Measurements from ENCODE around the gene CACNA1B.

The CACNA1B gene

DNA sequence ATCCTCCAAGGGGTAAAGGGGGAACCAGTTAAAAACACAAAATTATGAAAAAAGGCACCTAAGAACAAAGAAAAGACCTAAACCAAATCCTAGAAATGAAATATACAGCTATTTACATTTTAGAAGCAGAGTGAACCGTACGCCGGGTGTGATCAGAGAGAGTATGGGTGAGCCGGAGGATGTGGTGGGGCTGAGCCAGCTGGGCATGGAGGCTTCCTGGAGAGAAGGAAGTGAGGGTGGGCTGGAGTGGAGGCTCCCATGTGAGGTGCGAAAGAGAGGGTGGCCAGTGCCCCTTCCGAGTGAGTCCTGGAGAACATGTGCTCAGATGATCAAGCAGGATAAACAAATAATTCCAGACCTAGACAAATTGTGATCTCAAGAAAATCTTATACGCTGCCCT lies 111.6 kb downstream of the CACNA1B start:
- WGBS, 2 donors (ENCODE audit: extremely low coverage in 2 of 2, insufficient read length in 2 of 2, insufficient replicate concordance in 1 of 2) = no CpG with 5 or more reads among the region's 7 CpGs

DNA sequence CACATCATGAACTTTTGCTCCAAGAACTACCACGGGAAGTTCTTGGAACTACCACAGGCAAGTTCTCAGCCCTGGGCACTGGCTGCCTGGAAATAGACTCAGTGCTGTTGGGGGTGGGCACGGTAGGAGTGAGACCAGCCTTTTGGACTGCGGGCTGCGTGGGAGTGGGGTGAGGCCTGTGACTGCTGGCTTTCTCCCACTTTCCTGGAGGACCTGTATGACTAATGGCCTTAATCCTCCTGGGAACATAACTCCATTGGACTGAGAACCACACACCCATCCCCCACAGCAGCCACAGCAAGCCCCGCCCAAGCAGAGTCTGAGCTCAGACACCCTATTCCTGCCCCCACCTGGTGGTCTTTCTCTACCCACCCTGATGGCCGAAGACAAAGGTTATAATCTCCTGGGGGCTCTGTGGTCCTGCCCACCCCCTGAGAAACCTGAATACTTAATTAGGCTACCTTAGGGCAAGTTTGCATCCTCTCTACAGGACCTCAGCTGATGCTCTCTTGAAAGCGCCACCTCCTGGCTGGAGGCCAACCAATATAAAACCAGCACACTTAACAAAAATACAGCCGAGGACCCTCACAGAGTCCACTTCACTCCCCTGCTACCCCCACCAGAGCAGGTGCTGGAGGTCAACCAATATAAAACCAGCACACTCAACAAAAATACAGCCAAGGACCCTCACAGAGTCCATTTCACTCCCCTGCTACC lies 112.6 kb downstream of the CACNA1B start:
- H3K4me3 ChIP-seq (ENCODE audit: low read length in 2 of 2) = no peak overlapping the region
- no peaks in the 10 kb centered on the region for H3K79me1 ChIP-seq (ENCODE audit: low read depth, low read length)
- H4K91ac ChIP-seq (ENCODE audit: low read depth, low read length, poor library complexity) = no peak overlapping the region
- H3K4ac ChIP-seq (ENCODE audit: low read length) = no peak overlapping the region
- H3K23ac ChIP-seq (ENCODE audit: low read depth, low read length, poor library complexity) = no peak overlapping the region
- no peak for DNase-seq (ENCODE audit: low spot score)
- no CpG with 5 or more reads among the region's 8 CpGs for WGBS, 2 donors (ENCODE audit: extremely low coverage in 2 of 2, insufficient read length in 2 of 2, insufficient replicate concordance in 1 of 2)
- H3K14ac ChIP-seq (ENCODE audit: low read length) = no peak overlapping the region
- no peaks in the 10 kb centered on the region for H3K27me3 ChIP-seq (ENCODE audit: control insufficient read depth in 3 of 3, insufficient read depth in 3 of 3, low read depth in 1 of 3, low read length in 3 of 3)
- H3K9me3 ChIP-seq (replicated peaks in 1 of 2; ENCODE audit: control insufficient read depth in 2 of 2, insufficient read depth in 1 of 2, low read depth in 1 of 2, low read length in 2 of 2) = peaks cover 0 to 29% of the 10 kb centered on the region in 2 donors
- H2BK12ac ChIP-seq (ENCODE audit: low read length) = no peak overlapping the region
- H2BK120ac ChIP-seq (ENCODE audit: low read depth, low read length) = no peak overlapping the region
- H2BK5ac ChIP-seq (ENCODE audit: low read length) = no peak overlapping the region
- no peak overlapping the region for H2AK5ac ChIP-seq (ENCODE audit: low read depth, low read length)
- no peak overlapping the region for H4K8ac ChIP-seq (ENCODE audit: low read depth, low read length)
- no peak overlapping the region for H2BK15ac ChIP-seq (ENCODE audit: low read length)
- no peak overlapping the region for H3K18ac ChIP-seq (ENCODE audit: low read length)
- H3K4me1 ChIP-seq (ENCODE audit: control insufficient read depth in 2 of 2, insufficient read depth in 1 of 2, low read depth in 1 of 2, low read length in 2 of 2) = no peaks in the 10 kb centered on the region
- H2AFZ ChIP-seq (ENCODE audit: low read length) = no peak overlapping the region
- H3K9ac ChIP-seq (ENCODE audit: low read depth, low read length, poor library complexity) = no peak overlapping the region
- no peaks in the 10 kb centered on the region for H3K36me3 ChIP-seq (replicated peaks in 1 of 2; ENCODE audit: control insufficient read depth in 2 of 2, insufficient read depth in 2 of 2, low read length in 2 of 2)
- H3K4me2 ChIP-seq (ENCODE audit: insufficient read depth, low read length, poor library complexity, severe bottlenecking) = no peak overlapping the region
- H3K27ac ChIP-seq (replicated peaks; ENCODE audit: low read length) = no peak overlapping the region

More for the DNA sequence above, 111.6 kb downstream of the CACNA1B start:
- H2AFZ ChIP-seq (ENCODE audit: low read length) = no peak overlapping the region
- no peak overlapping the region for H2BK15ac ChIP-seq (ENCODE audit: low read length)
- no peak overlapping the region for H3K4me3 ChIP-seq (ENCODE audit: low read length in 2 of 2)
- no peak overlapping the region for H2BK5ac ChIP-seq (ENCODE audit: low read length)
- no peak overlapping the region for H3K27ac ChIP-seq (replicated peaks; ENCODE audit: low read length)
- no peak overlapping the region for H2BK12ac ChIP-seq (ENCODE audit: low read length)
- H3K14ac ChIP-seq (ENCODE audit: low read length) = no peak overlapping the region
- no peak for DNase-seq (ENCODE audit: low spot score)
- no peak overlapping the region for H3K4me2 ChIP-seq (ENCODE audit: insufficient read depth, low read length, poor library complexity, severe bottlenecking)
- no peaks in the 10 kb centered on the region for H3K27me3 ChIP-seq (ENCODE audit: control insufficient read depth in 3 of 3, insufficient read depth in 3 of 3, low read depth in 1 of 3, low read length in 3 of 3)
- H4K8ac ChIP-seq (ENCODE audit: low read depth, low read length) = no peak overlapping the region
- H4K91ac ChIP-seq (ENCODE audit: low read depth, low read length, poor library complexity) = no peak overlapping the region
- no peaks in the 10 kb centered on the region for H3K4me1 ChIP-seq (ENCODE audit: control insufficient read depth in 2 of 2, insufficient read depth in 1 of 2, low read depth in 1 of 2, low read length in 2 of 2)
- H3K4ac ChIP-seq (ENCODE audit: low read length) = no peak overlapping the region
- H2BK120ac ChIP-seq (ENCODE audit: low read depth, low read length) = no peak overlapping the region
- no peak overlapping the region for H3K23ac ChIP-seq (ENCODE audit: low read depth, low read length, poor library complexity)
- no peaks in the 10 kb centered on the region for H3K36me3 ChIP-seq (replicated peaks in 1 of 2; ENCODE audit: control insufficient read depth in 2 of 2, insufficient read depth in 2 of 2, low read length in 2 of 2)
- H3K9me3 ChIP-seq (replicated peaks in 1 of 2; ENCODE audit: control insufficient read depth in 2 of 2, insufficient read depth in 1 of 2, low read depth in 1 of 2, low read length in 2 of 2) = peaks cover 0 to 29% of the 10 kb centered on the region in 2 donors
- H3K79me1 ChIP-seq (ENCODE audit: low read depth, low read length) = no peaks in the 10 kb centered on the region
- H2AK5ac ChIP-seq (ENCODE audit: low read depth, low read length) = no peak overlapping the region
- H3K9ac ChIP-seq (ENCODE audit: low read depth, low read length, poor library complexity) = no peak overlapping the region
- no peak overlapping the region for H3K18ac ChIP-seq (ENCODE audit: low read length)

DNA sequence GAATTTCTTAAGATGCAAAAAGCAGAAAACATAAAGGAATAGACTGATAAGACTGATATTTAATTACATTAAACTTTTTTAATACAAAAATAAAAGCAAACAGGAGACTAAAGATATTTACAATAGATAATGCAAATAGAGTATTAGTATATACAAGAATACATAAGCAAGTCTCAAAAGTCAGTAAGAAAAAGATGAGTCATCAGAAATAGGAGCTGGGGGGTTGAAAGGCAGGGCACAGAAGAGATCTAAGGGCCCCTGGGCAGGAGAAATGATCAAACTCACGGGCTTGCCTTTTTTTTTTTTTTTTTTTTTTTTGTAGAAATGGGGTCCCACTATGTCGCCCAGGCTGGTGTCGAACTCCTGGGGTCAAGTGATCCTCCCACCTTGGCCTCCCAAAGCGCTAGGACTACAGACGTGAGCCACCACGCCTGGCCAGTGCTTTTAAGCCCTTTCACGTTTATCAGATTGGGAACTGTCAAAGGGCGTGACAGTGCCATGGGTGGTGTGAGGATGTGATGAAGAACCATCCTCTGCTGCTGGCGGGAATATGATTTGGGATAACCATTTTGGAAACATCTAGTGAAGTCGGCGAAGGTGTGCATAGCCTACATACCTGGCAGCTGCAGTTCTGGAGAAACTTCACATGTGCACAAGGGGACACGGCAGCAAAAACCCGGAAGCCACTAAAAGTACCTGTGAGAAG lies 126.1 kb downstream of the CACNA1B start:
- H2AFZ ChIP-seq (ENCODE audit: low read length) = no peak overlapping the region
- no peak overlapping the region for H2BK120ac ChIP-seq (ENCODE audit: low read depth, low read length)
- no peak overlapping the region for H3K4ac ChIP-seq (ENCODE audit: low read length)
- no peak overlapping the region for H4K8ac ChIP-seq (ENCODE audit: low read depth, low read length)
- no peak overlapping the region for H4K91ac ChIP-seq (ENCODE audit: low read depth, low read length, poor library complexity)
- no CpG with 5 or more reads among the region's 13 CpGs for WGBS, 2 donors (ENCODE audit: extremely low coverage in 2 of 2, insufficient read length in 2 of 2, insufficient replicate concordance in 1 of 2)
- peak overlapping the region in 1 of 2 donors; percentile 21 for H3K4me3 ChIP-seq (ENCODE audit: low read length in 2 of 2)
- no peaks in the 10 kb centered on the region for H3K79me1 ChIP-seq (ENCODE audit: low read depth, low read length)
- no peak overlapping the region for H2BK15ac ChIP-seq (ENCODE audit: low read length)
- H3K18ac ChIP-seq (ENCODE audit: low read length) = no peak overlapping the region
- no peak overlapping the region for H3K27ac ChIP-seq (replicated peaks; ENCODE audit: low read length)
- no peak overlapping the region for H2BK12ac ChIP-seq (ENCODE audit: low read length)
- H3K23ac ChIP-seq (ENCODE audit: low read depth, low read length, poor library complexity) = no peak overlapping the region
- no peaks in the 10 kb centered on the region for H3K27me3 ChIP-seq (ENCODE audit: control insufficient read depth in 3 of 3, insufficient read depth in 3 of 3, low read depth in 1 of 3, low read length in 3 of 3)
- no peak overlapping the region for H3K9ac ChIP-seq (ENCODE audit: low read depth, low read length, poor library complexity)
- peaks cover 0 to 5% of the 10 kb centered on the region in 2 donors for H3K9me3 ChIP-seq (replicated peaks in 1 of 2; ENCODE audit: control insufficient read depth in 2 of 2, insufficient read depth in 1 of 2, low read depth in 1 of 2, low read length in 2 of 2)
- no peak overlapping the region for H3K14ac ChIP-seq (ENCODE audit: low read length)
- no peak for DNase-seq (ENCODE audit: low spot score)
- H2AK5ac ChIP-seq (ENCODE audit: low read depth, low read length) = no peak overlapping the region
- no peak overlapping the region for H2BK5ac ChIP-seq (ENCODE audit: low read length)
- H3K4me2 ChIP-seq (ENCODE audit: insufficient read depth, low read length, poor library complexity, severe bottlenecking) = no peak overlapping the region
- no peaks in the 10 kb centered on the region for H3K4me1 ChIP-seq (ENCODE audit: control insufficient read depth in 2 of 2, insufficient read depth in 1 of 2, low read depth in 1 of 2, low read length in 2 of 2)
- H3K36me3 ChIP-seq (replicated peaks in 1 of 2; ENCODE audit: control insufficient read depth in 2 of 2, insufficient read depth in 2 of 2, low read length in 2 of 2) = no peaks in the 10 kb centered on the region

DNA sequence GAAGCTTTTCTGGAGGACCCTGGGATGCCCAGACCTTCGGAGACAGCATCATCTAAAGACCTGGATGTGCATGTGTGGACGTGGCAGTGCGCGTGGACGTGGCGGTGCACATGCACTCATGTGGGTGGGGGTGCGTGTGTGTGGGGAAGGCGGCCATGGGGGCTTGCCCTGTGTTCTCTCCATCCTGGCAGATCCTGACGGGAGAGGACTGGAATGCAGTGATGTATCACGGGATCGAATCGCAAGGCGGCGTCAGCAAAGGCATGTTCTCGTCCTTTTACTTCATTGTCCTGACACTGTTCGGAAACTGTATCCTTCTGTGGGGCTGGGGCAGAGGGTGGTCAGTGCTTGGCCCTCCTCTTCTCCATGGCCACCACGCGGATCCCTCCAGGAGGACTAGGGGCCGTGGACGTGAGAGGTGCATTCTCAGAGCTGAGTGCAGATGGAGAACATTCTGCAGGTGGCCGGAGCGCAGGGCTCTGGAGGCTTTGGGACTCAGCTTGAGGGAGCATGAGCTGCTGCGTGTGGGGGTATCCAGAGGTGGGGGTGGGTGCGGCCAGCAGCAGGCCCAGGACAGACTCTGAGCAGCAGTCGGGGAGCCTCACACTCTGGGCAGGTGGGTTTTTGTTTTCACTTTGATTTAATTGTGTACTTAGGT lies 129.1 kb downstream of the CACNA1B start:
- Histone ChIP-seq H2BK5ac (ENCODE audit: low read length) (no peak overlapping the region), H3K14ac (ENCODE audit: low read length) (no peak overlapping the region)
- no CpG with 5 or more reads among the region's 25 CpGs for WGBS, 2 donors (ENCODE audit: extremely low coverage in 2 of 2, insufficient read length in 2 of 2, insufficient replicate concordance in 1 of 2)

More for the DNA sequence above, 129.1 kb downstream of the CACNA1B start:
- H3K4me1 ChIP-seq (ENCODE audit: control insufficient read depth in 2 of 2, insufficient read depth in 1 of 2, low read depth in 1 of 2, low read length in 2 of 2) = no peaks in the 10 kb centered on the region
- no peak overlapping the region for H3K23ac ChIP-seq (ENCODE audit: low read depth, low read length, poor library complexity)
- no peak overlapping the region for H4K91ac ChIP-seq (ENCODE audit: low read depth, low read length, poor library complexity)
- H3K9me3 ChIP-seq (replicated peaks in 1 of 2; ENCODE audit: control insufficient read depth in 2 of 2, insufficient read depth in 1 of 2, low read depth in 1 of 2, low read length in 2 of 2) = peaks cover 0 to 7% of the 10 kb centered on the region in 2 donors
- H3K4me2 ChIP-seq (ENCODE audit: insufficient read depth, low read length, poor library complexity, severe bottlenecking) = no peak overlapping the region
- no peaks in the 10 kb centered on the region for H3K79me1 ChIP-seq (ENCODE audit: low read depth, low read length)
- H2BK12ac ChIP-seq (ENCODE audit: low read length) = no peak overlapping the region
- H3K4me3 ChIP-seq (ENCODE audit: low read length in 2 of 2) = peak overlapping the region in 1 of 2 donors; percentile 20
- H2AFZ ChIP-seq (ENCODE audit: low read length) = no peak overlapping the region
- no peak overlapping the region for H2BK120ac ChIP-seq (ENCODE audit: low read depth, low read length)
- H3K36me3 ChIP-seq (replicated peaks in 1 of 2; ENCODE audit: control insufficient read depth in 2 of 2, insufficient read depth in 2 of 2, low read length in 2 of 2) = no peaks in the 10 kb centered on the region
- H3K27ac ChIP-seq (replicated peaks; ENCODE audit: low read length) = no peak overlapping the region
- no peak overlapping the region for H2AK5ac ChIP-seq (ENCODE audit: low read depth, low read length)
- H3K9ac ChIP-seq (ENCODE audit: low read depth, low read length, poor library complexity) = no peak overlapping the region
- no peak for DNase-seq (ENCODE audit: low spot score)
- no peak overlapping the region for H3K18ac ChIP-seq (ENCODE audit: low read length)
- H4K8ac ChIP-seq (ENCODE audit: low read depth, low read length) = no peak overlapping the region
- no peak overlapping the region for H3K4ac ChIP-seq (ENCODE audit: low read length)
- no peaks in the 10 kb centered on the region for H3K27me3 ChIP-seq (ENCODE audit: control insufficient read depth in 3 of 3, insufficient read depth in 3 of 3, low read depth in 1 of 3, low read length in 3 of 3)
- no peak overlapping the region for H2BK15ac ChIP-seq (ENCODE audit: low read length)
